GM21737 (cell line): ENCODE results near the gene UNC13D.
"Not testable (repeated sequence)": the region's sequence is repeated elsewhere in the genome, so short reads cannot be mapped to it uniquely, and the experiment has no call there.

Source experiments
- ATAC-seq: cut with Tn5 transposase; IDR thresholded peaks from one replicate; pipeline ENCODE4 v1.9.1; 2021; ENCODE audit warnings: mild to moderate bottlenecking, moderate library complexity; ENCODE audit not compliant: unreplicated experiment

Gene UNC13D

DNA sequence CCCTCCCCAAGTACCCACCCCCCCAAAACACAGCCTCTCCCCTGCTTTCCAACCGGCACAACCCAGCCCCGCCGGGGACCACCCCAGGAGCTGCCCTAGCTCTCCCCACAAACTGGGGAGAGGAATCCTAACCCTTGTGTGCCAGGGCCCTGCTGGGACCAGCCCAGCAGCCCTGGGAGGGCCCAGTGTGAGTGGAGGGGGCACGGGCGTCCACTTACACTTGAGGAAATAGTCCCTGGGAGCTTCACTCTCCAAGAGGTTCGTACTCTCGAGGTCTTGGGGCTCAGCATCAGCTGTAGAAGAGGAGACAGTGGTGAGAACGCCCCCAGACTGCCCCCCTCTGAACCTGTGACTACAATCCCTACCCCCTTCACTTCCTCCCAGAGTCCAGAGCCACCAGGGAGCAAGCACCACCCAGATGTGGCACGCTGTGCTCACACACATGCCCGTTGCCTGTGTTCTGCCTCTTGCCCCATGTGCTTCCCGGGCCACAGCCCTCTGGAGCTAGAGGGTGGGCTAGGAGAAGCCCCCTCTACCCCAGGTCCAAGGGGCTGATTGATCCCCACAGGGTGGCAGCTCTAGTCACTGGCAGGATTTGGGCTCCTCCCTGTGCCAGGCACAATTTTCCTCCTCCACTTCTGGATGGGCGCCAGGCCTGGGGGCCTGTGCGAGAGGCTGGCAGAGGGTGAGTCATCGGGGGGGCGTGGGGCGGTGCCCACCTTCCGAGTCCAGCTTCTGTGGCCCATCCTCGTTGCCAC, 31.2 kb upstream of the UNC13D start:
- no peak for ATAC-seq

DNA sequence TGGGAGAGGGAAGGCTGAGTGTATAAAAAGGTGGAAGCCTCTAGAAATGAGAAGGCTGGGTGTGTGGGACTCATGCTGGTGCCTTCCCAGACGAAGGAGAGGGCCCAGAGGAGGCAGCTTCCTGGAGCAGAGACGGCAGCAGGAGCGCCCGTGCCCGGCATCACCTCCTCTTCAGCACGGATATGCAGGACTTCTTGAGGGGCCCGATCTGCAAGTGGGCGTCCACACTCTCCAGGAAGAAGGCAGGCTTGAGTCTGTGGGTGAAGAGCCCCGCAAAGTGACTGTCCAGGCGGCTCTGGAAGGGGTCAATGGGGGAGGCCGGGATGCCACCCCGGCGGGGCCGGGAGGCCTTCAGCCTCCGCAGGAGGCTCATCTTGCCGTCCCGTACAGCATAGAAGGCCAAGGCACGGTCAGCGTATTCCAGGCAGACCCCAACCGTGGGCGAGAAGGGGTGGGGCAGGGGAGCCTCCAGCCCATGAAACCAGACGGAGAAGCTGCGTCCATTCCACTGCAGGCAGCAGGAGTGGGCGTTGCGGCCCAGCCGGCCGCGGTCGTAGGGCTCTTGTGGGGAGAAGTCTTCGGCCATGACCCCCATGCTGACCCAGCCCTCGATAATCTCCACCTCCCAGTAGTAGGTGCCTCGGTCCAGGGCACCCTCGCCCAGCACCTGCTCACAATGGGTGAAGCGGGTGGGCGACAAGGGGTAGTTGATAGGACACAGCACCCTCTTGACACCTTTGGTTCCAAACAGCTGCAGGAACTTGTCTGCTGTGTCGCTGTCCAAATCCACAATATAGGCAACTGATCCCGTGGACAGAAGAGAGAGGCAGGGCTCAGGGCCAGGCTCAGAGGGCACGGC, 30.3 kb upstream of the UNC13D start:
- no peak for ATAC-seq

DNA sequence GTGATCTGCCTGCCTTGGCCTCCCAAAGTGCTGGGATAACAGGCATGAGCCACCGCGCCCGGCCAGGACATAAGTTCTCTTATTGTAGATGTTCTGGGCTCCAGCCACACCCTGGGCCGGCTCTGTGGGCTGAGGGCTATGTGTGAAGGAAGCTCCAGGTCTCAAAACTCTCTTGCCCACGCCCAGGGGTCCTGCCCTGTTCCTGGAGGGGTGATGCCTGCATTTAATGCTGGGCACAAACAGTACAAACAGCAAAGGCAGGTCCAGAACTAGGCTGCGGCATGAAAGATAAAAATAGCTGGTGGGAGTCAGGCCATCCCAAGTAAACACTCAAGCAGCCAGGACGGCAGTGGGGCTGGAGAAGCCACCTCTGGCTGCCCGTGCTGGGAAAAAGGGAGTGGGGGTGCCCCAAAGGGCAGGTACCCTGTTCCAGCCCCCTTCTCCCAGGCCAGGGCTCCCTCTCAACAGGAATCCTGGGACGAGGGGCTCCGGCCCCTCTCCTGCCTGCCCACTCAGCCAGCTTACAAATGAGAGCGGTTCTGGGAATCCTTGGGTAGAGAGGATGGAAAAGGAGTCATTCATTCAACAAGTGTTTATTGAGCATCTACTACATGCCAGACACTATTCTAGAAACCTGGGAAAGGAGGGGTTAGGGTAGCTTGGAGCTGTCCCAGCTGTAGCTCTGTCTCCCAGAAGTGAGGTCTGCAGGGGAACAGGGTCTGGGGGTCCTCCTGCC, 29.6 kb upstream of the UNC13D start:
- no peak for ATAC-seq

DNA sequence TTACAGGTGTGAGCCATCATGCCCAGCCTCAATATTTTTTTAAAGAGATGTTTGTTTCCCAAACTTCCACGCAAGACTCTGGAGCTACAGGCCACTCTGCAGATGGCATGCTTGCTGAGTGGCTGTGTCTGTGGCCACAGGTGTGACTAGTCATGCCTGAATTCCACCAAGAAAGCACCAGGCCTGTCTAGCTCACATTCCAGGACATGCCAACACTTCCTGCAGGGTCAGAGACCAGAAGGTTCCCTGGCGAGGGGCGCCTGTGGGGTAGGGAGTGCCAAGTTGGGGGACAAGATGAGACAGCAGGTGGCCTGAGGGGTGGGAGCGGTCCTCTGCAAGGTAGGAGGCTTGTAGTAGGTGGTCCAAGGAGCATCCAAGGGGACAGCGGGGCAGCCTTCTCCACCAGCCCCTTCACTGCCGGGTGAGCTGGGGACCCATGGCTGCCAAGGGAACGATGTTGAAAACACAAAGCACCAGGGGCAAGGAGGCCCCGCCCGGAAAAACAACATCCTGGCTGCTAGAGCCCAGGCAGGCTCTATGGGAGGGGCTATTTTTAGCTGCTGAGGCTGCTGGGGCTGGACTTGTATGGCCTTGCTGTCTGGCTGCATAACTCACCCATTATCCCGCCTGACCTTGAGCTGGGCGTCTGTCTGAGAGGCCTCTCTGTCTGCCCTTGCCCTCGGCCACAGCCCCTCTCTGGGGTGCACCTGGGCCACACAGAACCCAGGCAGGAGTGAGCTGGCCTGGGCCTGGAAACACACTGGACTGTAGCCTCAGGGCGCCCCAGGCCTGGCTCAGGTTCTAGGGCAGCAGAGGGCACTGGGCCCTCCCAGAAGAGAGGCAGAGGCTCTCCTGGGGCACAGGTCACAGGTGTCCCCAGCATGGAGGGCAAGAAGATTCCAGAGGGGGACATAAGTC, 28.5 kb upstream of the UNC13D start:
- no peak for ATAC-seq

DNA sequence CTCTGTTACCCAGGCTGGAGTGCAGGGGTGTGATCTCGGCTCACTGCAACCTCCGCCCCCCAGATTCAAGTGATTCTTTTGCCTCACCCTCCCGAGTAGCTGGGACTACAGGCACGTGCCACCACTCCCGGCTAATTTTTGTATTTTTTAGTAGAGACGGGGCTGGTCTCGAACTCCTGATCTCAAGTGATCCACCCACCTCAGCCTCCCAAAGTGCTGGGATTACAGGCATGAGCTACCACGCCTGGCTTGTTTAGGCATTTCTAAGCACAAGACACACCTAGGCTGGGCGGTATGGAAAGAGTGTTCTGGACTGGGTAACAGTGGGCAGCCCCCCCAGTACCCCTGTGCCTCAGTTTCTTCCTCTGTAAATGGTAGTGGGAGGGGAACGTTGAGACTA, 26.0 kb upstream of the UNC13D start:
- ATAC-seq, result not testable (repeated sequence)

DNA sequence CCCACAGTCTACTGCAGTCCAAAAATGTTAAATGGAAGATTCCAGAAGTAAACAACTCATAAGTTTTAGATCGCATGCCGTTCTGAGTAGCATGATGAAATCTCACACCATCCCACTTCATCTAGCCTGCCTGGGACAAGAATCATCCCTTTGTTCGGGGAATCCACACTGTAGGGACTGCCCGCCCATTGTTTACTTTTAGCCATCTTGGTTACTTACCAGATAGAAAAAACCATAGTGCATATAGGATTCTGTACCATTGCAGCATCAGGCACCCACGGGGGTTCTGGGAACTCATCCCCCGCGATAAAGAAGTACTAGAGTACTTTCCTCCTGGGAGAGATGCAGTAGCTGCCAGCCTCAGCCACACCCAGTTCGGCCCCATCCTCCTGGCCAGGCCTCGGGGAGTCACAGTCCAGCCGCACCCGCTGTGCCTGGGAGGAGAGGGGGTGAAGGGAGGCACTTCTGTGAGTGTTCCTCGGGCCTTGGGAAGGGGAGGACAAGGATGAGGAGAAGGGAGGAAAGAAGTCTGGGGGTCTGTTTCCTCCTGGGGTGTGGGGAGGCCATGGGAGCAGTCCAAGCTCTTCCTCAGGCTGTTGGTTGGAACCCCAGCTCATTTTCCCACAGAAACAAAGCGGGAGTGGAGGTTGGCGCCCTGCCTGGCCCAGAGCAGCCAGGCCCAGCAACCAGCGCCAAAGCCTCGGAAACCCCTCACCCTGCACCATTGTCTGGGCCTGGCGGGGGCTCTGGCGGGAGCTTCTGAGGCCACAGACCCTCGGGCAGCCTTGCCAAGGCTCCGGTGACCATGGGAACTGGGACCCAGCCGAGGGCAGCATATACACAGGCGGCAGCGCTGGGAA, 25.3 kb upstream of the UNC13D start:
- ATAC-seq, result no peak

DNA sequence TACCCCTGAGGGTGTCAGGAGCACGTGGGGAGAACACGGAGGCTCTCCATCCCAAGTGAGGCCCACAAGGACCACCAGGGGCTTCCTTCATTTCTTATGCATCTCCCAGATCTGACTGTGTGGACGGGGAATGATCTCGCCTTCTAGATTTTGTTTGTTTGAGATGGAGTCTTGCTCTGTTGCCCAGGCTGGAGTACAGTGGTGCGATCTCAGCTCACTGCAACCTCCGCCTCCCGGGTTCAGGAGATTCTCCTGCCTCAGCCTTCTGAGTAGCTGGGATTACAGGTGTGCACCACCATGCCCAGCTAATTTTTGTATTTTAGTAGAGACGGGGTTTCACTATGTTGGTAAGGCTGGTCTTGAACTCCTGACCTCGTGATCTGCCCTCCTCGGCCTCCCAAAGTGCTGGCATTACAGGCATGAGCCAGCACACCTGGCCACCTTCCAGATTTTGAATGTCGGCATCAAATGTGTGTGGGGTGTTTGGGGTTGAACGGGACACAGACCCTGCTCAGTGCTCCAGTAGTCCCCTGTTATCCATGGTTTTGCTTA, 24.6 kb upstream of the UNC13D start:
- ATAC-seq, result not testable (repeated sequence)

DNA sequence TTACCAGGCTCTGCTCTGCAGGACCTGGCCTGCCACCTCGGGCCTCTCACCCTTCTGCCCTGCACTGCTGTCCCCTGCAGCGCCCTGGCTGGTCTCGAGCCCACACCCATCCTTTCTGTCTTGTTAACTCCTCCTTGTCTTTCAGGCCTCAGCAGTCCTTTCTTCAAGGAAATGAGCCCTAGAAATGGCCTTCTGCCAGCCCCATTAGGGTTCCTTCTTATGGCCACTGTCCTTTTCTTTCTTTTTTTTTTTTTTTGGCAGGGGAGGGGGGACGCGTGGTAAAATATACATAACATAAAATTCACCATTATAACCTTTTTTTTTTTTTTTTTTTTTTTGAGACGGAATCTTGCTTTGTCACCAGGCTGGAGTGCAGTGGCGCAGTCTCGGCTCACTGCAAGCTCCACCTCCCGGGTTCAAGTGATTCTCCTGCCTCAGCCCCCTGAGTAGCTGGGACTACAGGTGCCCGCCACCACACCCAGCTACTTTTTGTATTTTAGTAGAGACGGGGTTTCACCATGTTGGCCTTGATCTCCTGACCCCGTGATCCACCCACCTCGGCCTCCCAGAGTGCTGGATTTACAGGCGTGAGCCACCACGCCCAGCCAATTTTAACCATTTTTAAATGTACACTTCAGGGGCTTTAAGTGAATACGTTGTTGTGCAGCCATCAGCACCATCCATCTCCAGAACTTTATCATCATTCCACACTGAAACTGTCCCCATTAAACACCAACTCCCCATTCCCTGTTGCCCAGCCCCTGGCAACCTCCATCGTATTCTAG, 21.4 kb upstream of the UNC13D start:
- not testable (repeated sequence) for ATAC-seq

DNA sequence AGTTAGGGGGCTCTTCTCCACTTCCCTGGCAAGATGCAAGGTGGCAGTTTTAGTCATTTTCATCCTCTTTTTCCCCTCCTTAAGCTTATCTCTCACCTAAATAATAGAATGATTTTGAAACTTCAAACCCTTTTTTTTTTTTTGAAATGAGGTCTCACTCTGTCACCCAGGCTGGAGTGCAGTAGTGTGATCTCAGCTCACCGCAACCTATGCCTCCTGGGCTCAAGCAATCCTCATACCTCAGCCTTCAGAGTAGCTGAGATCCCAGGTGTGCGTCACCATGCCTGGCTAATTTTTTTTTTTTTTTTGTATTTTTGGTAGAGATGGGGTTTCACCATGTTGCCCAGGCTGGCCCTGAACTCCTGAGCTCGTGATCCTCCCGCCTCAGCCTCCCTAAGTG, 20.7 kb upstream of the UNC13D start:
- ATAC-seq, result peak; percentile 13

DNA sequence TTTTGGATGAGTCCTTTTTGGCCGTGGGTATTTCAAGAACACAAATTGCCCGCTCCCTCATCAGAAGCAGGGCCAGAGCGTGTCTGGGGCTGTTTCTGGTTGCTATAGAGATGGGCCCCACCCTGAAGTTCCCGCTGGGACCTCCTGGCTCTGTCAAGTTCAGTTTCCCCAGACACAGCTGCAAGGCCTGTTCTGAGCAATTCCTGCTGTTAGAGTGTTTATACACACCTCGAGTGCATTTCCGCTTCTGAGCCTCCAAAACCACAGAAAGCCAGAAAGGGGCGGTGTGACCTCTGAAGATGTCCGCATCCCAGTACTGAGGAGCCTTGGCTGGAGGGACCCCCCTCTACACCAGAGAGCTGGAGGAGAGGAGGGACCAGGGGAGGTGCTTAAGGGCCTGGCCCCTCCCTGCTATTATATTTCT, 20.3 kb upstream of the UNC13D start:
- peak; percentile 84 for ATAC-seq

DNA sequence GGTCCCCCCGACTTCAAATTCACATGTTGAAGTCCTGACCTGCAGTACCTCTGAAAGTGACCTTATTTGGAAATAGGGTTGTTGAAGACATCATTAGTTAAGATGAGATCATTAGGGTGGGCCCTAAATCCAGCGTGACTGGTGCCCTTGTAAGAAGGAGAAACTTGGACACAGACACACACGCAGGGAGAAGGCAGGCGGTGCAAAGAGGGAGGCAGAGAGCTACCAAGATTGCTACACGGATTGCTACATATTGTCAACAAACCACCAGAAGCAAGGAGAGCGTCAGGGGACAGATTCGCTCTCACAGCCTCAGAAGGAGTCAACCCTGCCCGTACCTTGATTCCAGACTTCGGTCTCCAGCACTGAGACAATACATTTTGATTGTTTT, 17.7 kb upstream of the UNC13D start:
- ATAC-seq, result no peak

DNA sequence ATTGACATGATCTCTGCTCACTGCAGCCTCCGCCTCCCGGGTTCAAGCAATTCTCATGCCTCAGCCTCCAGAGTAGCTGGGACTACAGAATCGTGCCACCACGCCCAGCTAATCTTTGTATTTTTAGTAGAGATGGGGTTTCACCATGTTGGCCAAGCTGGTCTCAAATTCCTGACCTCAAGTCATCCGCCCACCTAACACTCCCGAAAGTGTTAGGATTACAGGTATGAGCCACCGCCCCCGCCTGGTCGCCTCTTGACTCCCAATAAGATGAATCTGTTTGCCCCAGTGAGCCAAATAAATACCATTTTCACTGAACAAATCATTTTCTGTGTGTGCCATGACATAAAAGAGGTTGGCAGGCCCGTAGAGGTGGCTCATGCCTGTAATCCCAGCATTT, 15.2 kb upstream of the UNC13D start:
- not testable (repeated sequence) for ATAC-seq

DNA sequence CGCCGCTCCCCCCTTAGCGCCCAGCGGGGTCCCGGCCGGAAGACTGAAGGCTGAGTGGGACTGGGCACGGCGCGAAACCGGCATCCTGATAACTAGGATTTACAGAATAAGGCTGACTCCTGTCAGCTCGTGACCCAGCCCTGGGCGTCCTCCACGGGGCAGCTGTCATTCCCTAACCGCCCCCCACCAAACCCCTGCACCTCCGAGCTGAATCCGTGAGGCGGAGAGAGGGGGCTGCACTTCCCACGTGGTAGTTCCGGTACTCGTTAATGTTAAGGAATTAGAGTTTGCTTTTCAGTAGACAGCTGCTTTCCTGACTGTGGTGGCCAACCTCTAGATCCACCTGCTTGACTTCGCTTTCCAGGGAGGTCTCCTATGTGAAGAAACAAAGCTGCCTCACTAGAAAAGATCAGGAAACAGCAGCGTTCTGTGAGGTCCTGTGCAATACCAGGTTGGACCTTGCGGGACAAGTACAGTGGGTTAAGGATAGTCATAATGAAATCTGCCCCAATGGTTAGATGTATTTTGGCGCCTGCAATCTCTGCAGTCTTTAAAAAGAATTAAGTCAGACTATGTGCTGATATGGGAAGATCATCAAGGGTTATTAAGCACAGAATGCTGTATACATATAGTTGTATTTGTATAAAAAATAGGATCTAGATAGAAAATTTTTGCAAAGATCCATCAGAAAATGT, 12.0 kb upstream of the UNC13D start:
- ATAC-seq, result peak; percentile 34

DNA sequence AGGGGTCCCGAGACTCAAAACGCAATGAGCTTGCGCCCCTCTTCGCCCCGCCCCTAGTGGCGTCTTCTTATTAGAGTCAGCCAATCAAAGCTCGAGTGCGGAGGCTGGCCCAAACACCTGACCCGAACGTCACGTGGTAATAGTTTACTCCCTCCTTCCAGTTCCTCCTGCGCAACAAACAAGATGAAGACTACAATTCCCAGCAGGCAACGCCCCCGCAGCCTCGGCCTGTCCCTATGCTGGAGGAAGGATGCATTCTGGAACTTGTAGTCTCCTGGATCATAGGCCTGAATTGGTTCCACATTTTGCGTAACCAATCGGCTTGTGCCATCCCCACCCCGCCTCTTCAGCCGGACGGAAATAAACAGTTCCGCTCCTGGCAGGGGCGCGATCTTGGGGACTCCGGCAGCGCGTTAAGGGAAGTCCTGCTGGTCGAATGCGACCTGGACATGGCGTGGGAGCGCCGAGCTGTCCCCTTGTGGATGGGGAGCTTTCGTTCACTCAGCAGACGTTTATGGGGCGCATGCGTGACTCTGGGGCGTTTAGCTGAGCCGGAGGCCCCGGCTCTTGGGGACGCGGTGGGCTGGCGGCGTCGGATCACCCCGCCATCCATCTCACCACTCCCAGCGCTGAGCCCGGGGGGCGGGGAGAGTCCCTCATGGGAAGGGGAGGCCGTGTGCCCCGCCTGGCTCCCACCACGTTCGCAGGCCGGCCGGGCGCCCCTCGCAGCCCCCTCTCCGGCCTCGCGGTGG, 11.3 kb upstream of the UNC13D start, which contains the start of gene WBP2:
Gene WBP2, minus strand, starts transcription at position 26 of the 752 bp plus-strand sequence. CDS start 38 bp downstream, outside the sequence.
- ATAC-seq, result peak; percentile 75

DNA sequence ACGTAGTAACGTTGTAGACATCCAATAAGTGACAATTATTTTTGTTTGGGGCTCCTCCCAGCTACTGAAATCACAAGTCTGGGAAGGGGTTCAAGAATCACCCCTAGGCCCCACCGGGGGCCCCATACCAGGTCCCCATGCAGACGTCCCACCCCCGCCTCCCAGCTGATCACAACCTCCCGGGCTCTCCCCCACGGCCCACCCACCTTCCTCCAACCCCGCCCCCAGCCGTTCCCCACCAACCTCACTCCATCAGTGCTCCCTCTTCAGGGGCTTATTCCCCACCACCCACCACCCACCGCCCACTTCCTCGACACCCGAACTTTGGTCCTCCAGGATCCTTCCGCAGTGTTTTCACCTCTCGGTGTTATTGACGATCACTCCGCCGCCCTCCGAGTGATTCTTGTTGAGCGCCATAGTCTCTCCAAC, 10.7 kb upstream of the UNC13D start:
- peak; percentile 1 for ATAC-seq

DNA sequence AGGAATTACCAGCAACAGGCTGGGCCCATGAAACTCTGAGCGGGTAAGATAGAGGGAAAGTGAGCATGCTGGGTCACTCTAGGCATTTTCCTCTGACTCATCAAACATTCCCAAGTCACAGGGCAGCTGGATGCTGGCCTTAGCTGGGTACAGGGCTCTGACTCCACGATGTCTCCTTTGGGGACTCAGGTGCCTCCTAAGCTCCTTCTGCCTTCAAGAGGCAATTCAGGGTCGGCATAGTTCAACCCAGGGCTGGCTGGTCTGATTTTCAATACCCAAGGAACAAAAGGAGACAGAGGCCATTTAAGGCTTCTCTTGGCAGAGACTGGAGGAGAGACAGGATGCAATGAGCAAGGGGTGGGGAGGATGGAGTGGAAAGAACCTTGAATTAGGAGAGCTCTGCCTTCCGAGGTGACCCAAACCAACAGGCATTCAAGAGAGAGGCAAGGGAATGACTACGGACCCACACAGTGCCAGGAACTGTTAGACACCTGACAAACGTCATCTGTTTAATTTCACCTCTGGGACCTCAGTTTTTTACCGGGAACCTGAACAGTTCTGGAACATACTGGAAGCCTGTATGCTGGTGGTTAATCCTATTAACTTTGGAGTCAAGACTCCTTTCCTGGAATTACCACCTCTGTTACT, 10.0 kb upstream of the UNC13D start:
- ATAC-seq, result no peak
